Left kidney (tissue), 2 donors: ENCODE data around the gene STXBP5. TPM values are rescaled to one million over a fixed set of nuclear protein-coding genes. Genes with fewer than 3 reads are reported as not detected.
"Not testable (repeated sequence)": the region's sequence is repeated elsewhere in the genome, so short reads cannot be mapped to it uniquely, and the experiment has no call there.

Experiments
- DNase-seq: peaks from one replicate; pipeline ENCODE4 v3.0.0-alpha.2; 2013
- polyA plus RNA-seq: library from polyadenylated mRNA; unstranded; fragments of 120-200 nt; gene quantifications from one replicate; pipeline ENCODE4 v1.2.1, GENCODE V29; 2013; ENCODE audit not compliant: insufficient read length

STXBP5 gene
- polyA plus RNA-seq, 1 donor, result 17.8 TPM

GRCh38 chr6:147297663-147298316 lies 93.6 kb downstream of the STXBP5 start:
- DNase-seq, result no peak

- DNase-seq, result no peak
Observed at GRCh38 chr6:147298461-147298860, 94.2 kb downstream of the STXBP5 start.

- no peak for DNase-seq
Observed at GRCh38 chr6:147299035-147299434, 94.8 kb downstream of the STXBP5 start.

- no peak for DNase-seq
Observed at GRCh38 chr6:147301070-147301469, 96.9 kb downstream of the STXBP5 start.

- no peak for DNase-seq
Observed at GRCh38 chr6:147304016-147304415, 99.8 kb downstream of the STXBP5 start.

GRCh38 chr6:147310521-147310920 lies 106.3 kb downstream of the STXBP5 start:
- no peak for DNase-seq

- no peak for DNase-seq
Observed at GRCh38 chr6:147311218-147311617, 107.0 kb downstream of the STXBP5 start.

- no peak for DNase-seq
Observed at GRCh38 chr6:147321260-147321659, 117.0 kb downstream of the STXBP5 start.

GRCh38 chr6:147322299-147323162 lies 118.3 kb downstream of the STXBP5 start:
- no peak for DNase-seq

- DNase-seq, result no peak
Observed at GRCh38 chr6:147325557-147325956, 121.3 kb downstream of the STXBP5 start.

GRCh38 chr6:147331401-147331800 lies 127.2 kb downstream of the STXBP5 start:
- no peak for DNase-seq

- DNase-seq, result no peak
Observed at GRCh38 chr6:147337921-147338320, 133.7 kb downstream of the STXBP5 start.

- DNase-seq, result peak; percentile 31
Observed at GRCh38 chr6:147341486-147341885, 137.3 kb downstream of the STXBP5 start.

- DNase-seq, result no peak
Observed at GRCh38 chr6:147345902-147346301, 141.7 kb downstream of the STXBP5 start.

GRCh38 chr6:147347179-147347881 lies 143.1 kb downstream of the STXBP5 start:
- DNase-seq, result no peak

- no peak for DNase-seq
Observed at GRCh38 chr6:147347882-147348575, 143.8 kb downstream of the STXBP5 start.

- no peak for DNase-seq
Observed at GRCh38 chr6:147361311-147361981, 157.2 kb downstream of the STXBP5 start.

GRCh38 chr6:147366290-147366689 lies 162.1 kb downstream of the STXBP5 start:
- no peak for DNase-seq

GRCh38 chr6:147371325-147371724 lies 167.1 kb downstream of the STXBP5 start:
- no peak for DNase-seq

GRCh38 chr6:147372806-147373205 lies 168.6 kb downstream of the STXBP5 start:
- DNase-seq, result no peak

GRCh38 chr6:147378819-147379218 lies 174.6 kb downstream of the STXBP5 start:
- no peak for DNase-seq

GRCh38 chr6:147380841-147381240 lies 176.6 kb downstream of the STXBP5 start:
- DNase-seq, result not testable (repeated sequence)
